ENCODE results near the gene ELF4.
A peak's percentile ranks its signal among the peaks of the same experiment; 100 is the strongest.

ELF4 gene

DNA sequence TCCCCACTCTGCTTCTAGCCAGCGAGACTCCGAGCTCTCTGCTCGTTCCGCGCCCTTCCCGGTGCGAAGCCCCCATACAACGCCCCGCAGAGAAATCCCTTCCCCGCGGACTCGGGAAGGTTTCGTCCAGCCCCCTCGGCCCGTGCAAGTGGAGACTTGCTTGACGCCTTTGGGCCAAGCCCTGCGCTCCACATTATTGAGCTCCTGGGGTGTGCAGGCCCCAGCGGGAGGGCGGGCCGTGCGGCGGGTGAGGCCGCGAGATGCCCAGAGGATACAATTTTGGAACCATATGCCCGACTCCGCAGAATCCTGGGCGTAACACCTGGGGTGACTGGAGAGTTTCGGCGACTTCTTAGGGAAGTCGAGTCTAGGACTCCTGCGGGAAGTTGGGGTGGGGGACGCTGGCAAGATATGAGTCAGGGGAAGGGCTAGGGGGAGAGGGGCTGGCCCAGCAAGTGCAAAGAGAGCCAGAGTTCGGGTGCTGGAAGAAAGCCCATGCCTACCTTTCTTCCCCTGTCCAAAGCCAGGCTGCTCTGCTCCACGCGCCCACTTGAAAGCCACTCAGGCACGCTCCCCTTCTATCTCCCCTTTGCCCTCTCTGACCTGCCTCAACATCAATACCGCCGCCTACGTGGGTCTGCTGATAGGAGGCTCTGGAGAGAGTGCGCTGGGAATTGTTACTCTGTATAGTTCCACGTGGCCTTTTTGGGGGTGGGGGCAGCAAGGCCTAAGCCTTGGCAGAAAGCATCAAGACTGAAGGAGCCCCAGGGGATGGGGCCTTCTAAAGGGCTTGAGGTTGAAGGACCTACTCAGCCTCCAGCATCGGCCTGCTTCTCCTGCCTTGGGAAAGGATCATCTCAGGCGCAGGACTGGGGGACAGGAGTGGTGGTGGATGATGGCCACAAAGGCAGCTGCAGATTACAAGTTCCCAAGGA is 1.2 kb upstream of the ELF4 start:
- DNase-seq, result peak; percentile 3

DNA sequence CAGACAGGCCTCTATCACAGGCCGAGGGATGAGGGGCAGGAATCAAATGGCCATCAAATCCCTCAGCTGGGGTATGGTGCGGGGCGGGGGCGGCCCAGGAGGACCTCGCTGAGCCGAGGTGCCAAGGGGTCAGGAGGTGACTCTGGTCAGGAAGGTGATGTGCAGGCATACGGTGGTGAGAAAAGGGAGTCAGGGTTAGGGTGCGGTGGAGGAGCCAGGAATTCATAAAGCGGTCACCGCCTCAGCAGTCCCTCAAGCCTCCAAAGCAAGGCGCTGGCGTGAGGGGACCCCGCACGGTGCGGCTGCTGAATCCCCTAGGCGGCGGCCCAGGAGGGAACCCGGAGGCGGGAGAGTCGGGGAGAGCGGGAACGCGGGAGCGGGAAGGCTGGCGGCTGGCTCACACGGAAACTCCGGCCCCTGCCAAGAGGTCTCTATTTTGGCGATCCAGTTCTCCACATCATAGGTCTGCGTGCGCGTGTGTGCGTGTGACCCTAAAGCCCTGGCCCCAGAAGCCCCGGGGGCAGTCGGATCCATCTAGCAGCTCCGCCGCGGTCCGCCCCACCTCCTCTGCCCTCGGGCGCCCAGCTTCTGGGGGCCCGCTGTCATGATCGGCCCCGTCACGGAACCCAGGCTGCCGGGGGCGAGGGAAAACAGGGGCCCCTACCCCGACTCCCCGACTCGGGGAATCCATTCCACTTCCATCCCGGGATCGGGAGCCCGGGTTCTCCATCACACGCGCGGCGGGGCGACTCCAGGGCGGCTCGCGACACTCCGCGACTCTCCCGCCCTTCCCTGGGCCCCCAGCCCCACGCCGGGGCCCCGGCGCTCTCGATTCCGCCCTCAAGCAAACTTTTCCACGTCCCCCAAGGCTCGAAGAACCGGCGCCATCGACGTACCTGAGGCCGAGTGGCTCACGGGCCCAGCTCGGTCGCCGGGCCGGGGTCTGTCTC is 593 bp downstream of the ELF4 start:
- no peak for DNase-seq

DNA sequence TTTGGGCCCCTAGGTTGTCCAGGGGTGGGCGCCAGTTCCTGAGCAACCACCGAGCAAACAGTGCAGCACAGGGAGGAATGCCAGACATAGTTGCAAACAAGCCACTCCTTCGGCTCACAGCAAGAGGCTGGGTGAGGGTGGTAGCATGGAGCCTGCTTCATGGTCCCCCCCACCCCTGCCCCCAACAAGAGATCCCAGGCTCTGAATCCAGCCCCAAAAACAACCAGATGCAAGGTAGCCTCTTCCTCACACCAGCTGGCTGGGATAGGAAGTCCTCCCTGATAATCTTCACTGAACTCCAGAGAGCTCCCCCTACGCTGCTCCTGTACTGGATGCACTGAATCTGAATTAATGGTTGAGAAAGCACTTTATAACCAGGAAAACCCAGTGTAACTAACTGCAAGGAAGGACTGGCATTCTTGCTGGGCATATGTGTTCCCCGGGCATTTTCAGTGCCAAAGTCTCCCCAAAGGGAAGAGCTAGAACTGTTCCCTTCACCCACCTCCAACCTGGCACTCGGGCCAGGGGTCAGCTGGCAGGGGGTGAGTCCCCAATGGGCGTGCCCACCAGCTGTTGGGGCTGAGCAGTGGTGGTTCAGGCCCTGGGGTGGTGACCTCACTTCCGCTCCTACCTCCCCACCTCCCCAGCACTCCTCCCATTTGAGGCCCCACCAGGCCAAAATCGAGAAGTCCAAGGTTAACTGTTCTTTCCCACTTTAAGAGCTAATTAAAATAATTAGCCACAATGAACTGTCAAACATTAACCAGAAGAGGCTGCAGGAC is 1.5 kb downstream of the ELF4 start:
- DNase-seq, result no peak

DNA sequence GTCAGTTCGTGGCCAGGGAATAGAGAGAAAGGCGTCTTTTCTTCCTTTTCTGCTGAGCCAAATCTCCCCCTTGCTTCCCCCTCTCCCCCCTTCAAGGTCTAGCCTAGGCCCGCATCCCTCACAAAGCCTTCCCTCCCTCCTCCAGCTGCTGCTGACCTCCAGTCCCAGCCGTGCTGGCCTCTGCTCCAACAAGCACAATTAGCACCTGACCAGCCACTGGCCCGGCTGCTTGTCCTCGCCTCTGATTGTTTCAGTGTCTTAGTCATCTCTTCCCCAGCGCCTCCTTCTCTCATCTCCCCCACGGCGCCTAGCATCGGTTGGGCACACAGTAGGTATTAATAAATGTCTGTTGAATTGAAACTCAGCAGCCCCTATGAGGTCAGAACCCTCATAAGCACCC is 4.2 kb downstream of the ELF4 start:
- no peak for DNase-seq

DNA sequence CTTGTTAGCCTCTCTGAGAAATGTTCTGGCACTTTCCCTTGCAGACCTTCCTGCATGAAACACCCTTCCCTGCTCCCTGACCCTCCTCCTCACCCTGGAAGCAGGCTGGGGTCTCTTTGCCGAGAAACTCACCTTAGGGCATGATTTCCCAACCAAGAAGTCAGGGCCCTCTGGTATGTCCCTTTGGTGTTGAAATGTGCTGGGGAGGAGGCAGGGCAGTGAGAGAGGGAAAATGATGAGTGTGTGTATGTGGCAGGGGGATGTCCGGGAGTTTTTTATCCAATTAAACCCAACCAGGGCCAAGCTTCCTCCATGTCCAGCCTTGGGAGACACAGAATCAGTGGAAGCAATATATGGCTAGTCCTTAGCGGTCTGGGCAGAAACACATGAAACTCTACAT is 5.1 kb downstream of the ELF4 start:
- DNase-seq, result no peak

DNA sequence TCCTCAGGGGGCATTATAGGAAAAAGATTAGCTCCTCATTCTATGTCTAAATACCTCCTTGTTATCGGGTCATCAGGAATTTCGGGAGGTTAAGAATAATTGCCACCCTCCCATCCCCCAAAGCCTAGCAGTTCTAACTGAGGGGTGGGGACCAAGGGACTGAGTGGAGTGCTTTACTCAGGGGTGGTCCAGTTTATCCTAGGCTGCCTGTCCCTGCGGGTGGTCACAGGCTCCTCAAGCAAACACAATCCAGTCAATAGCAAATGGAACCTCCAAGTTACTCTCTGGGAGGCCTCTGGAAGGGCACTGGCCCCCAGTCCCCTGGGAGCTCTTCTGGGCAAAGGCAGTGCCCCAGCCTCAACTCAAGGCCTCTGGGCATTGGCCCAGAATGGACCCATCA is 6.7 kb downstream of the ELF4 start:
- DNase-seq, result no peak

DNA sequence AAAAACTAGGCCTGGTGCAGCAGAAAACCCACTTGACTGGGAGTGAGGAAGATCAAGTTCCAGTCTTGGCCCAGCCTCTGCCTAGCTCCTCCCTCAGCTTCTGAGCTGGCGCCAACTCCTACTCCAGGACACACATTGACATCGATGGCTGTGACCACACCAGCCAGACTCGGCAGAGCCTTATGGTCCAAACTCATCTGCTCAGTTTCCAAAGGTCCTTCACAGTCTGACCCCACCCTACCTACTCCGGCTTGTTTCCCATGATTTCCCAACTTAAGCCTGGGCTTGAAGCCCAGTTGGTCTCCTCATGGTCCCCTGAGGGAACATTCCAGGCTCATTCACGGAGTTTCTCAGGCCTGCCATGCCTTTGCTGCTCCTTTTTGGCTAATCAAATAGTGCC is 10.1 kb downstream of the ELF4 start:
- DNase-seq, result no peak

DNA sequence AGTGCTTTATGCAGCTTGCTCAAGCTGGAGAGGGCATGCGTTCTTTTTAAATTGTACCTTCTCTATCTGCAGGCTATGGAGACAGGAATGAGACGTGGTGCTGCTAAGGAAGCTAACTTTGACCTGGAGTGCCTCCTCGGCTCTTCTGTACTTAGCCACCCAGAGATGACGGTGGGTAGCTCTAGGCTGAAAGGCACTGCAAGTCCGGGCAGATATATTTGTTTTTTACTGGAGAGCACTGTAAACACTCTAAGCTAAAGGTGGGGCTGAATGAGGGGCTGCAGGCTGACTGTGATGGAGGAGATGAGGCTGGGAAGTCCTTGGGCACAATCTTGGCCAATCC is 12.1 kb downstream of the ELF4 start:
- DNase-seq, result no peak

DNA sequence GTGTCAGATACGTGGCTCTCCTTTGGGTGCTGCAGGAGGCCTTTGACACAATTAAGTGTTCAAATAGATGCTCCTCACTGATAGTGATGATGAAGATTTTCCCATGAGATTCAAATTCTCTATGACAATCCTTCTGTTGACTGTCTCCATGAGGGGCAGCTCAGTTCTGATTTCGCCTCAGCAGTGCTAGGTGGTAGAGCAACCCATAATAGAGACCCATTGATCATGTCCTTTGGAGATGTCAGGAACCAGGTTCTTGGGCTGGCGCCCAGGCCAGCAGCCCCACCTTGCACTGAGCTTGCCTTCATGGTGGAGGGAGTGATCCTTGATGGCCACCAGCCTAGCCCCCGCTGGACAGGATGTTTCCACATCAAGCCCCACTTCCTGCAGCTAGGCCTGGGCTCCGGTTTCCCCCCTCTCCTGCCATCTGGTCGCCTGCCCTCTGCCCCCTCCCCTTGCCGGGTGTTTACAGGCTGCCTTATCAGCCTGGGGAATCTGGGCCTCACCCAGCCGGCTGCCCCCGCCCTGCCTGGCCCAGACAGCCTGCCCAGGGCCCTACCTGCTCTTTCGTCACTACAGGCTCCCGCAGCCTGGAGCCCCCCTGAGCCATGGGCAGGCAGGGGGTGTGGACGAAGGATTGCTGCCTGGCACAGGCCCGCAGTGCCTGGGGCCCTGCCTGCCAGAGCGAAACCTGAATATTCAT is 12.6 kb downstream of the ELF4 start:
- no peak for DNase-seq

DNA sequence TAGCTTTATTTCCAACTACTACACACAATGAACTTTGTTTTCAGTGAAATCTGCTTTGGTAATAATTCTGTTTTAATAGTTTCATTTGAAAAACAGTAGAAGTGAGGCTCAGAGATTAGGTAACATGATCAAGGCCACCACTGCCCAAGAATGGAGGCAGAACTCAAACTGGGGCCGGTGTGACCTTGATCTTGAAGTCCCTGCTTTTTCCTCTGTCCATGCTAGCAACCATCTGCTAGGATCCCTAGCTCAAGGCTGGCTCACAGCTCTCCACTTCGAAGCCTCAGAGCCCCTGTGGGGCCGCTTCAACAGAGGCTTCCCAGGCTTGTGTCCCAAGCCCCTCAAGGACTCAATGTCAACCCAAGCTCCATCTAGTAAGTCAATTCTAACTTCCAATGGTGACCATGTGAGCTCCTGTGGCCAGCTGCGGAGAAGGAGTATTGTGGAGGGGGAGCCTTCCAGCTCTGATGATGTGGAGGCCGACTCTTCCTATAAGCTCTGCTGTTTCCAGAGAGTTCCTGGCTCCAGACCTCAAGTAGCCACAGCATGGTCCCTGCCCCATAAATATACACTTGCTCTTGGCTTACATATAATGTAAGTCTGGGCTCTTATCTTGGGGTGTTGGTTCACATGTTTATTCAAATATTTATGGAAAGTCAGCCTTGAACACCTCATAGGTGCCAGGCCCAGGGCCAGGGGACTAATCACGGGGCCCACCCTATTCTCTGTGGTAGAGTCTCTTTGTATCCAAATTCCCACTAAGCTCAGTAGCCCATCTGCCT is 14.9 kb downstream of the ELF4 start:
- DNase-seq, result no peak

DNA sequence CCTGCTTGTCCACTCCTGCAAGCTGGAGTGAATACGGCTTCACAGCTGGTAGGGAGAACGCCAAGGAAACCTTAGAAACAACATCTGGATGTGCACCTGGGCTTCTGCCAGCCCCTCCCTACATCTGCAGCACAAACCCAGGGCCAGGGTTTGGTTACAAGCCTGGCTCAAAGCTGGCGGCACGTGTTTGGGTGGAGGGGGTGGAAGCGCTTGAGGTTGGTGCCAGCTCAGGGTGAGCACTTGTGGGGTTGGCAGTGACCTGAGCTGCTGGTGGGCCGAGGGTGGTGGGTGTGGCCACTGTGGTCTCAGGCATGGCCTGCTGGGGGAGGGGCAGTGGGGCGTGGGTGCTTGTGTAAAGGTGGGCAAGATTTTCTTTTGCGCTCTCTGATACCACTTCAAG is 15.6 kb downstream of the ELF4 start:
- no peak for DNase-seq

DNA sequence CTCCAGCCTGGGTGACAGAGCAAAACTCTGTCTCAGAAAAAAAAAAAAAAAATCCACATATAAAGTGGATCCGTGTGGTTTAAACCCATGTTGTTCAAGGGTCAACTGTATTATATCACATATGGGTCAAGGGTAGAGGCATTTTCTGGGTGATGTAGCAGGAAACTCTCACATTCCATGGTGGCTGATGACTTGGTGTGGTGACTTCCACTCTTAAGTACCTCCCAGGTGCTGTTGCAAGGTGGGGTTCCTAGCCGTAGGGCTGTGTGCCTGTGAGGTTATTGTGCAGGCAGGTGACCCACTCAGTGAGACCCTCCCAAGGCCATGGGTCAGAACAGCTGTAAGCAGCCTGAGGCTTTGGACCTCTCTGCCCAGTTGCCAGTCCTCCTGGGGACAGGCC is 17.0 kb downstream of the ELF4 start:
- no peak for DNase-seq

DNA sequence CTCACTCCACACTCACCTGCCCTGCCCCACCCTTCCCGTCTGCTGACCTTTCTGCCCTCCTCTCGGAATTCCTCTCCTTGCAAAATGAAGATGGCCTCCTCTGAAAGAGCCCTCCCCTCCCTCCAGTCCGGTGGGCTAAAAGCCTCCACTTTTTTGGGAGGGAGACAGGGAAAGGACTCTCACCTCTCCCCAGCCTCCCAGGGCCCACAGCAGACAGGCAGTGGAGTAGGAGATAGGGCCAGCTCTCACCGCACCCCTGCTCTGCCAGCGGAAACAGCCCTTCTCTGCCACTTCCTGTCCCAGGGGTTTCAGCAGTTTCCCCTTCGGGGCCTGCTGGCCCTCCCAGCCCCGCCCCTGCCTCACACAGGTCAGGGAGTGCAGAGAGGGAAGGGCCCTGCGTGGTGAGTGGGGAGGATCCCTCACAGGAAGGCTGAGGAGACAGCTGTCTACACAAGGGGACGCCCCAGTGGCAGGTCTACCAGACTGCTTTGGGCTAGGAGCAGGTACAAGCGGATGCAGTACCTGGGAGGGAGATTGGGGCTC is 18.2 kb downstream of the ELF4 start:
- no peak for DNase-seq

DNA sequence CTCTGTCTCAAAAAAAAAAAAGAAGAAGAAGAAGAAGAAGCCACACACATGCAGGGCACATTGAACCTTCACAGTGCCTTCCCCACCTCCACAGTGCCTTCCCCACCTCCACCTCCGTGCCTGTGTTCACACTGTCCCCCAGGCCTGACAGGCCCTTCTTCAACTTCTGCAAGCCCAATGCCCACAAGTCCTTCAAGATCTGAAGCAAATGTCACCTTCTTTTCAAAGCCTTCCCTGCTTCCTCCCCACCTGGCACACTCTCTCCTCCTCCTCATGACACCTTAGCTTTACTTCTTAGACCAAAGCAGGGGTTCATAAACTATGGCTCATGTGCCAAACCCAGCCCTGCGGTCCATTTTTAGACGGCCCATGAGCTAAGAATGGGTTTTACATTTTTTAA is 19.9 kb downstream of the ELF4 start:
- DNase-seq, result no peak

DNA sequence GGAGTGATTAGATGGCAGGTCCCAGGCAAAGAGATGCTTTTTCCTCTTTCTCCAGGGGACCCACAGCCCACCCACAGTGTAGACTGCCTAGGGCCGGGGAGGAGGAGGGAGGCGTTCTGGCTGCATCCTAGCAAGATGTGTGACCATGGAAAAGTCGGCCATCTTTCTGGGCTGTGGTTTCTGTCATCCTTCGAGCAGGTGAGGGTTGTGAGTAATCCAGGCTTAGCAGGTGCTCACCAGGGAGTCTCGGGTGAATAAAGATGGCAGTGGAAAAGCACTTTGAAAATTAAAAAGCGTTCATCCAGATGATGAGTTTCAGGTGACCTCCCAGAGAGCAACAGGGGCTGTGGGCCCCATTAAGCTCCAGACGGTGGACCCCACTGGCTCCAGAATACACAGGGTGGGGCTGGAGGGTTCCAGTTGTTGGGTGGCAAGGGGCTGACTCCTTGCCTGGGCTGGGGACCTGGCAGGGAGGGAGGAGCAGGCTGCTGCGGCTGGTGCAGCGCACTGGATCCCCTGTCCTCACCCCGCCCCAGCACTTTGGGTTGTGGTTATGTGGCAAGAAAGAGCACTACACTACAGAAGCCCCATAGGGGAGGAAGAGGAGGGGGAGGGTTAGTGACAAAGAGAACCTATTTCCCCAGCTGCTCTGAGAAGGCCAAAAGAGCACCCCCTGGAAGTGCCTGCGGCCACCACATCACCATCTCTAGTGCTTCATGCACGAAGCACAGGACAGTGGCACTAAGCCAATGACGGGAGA is 23.7 kb downstream of the ELF4 start:
- no peak for DNase-seq

DNA sequence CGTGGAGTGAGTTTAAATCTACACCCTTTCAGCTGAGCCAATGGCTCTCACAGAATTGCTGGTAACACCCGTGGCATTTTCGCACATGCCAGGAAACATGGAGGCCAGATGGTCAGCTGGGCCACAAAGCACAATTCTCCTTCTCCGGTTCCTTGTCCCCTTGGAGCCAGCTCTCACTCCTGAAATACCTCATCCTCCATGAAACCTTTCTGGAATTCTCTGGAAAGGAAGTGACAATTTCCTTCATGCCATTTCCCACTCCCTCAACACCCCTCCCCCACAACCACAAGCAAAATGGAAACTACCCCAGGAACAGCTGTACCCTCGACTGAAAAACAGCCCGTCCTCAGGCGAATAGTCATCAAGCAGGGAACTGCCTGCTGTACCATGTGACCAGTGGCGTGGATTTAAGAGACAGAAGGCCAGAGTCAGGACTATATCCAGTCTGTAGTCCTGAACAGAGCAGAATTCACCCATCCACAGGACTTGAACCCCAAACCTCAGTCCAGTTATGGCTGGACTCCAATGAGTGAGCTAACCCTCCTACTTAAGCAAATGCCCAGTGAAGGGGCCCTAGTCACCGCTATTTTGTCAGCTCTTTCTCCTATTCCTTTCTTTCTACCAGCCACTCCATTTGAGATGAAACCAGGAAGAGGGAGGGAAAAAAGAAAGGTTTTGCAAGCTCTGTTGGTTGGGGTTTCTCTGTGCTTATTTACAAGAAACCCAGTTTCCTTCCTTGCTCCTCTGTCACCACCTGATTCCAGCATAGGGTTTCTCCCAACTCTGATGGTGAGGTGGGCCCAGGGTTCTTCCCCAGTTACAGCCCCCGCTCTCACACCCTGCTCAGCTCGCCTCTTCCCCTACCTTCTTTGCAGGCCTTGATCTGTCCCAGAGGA is 24.5 kb downstream of the ELF4 start:
- no peak for DNase-seq

DNA sequence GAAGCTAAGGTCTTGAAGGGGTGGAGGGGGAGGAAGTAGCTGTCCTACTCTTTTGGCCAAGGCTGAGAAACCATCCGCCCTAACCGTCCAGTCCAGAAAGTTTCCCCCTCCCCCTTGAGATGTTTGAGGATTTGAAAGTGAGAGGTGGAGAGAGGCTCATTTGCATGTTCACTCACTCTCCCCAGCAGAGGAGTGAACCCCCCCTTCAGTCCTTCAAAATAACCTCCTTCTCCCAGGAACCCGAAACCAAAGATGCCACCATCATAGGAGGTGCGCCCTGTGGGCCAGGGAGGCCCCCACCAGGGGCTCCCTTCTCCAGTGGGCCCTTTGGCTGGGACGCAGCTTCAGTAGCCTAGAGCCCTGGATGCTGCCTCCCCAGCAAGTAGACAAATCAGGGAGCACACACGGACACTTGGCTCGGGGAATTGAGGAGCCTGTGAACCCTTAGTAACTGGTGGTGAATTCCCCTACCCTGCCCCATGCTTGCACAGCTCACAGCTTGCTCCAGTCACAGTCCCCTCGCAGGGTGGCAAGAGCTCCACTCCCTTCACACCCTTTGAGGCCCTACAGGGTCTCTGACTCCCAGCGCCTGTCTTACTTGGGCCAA is 25.6 kb downstream of the ELF4 start:
- DNase-seq, result no peak

DNA sequence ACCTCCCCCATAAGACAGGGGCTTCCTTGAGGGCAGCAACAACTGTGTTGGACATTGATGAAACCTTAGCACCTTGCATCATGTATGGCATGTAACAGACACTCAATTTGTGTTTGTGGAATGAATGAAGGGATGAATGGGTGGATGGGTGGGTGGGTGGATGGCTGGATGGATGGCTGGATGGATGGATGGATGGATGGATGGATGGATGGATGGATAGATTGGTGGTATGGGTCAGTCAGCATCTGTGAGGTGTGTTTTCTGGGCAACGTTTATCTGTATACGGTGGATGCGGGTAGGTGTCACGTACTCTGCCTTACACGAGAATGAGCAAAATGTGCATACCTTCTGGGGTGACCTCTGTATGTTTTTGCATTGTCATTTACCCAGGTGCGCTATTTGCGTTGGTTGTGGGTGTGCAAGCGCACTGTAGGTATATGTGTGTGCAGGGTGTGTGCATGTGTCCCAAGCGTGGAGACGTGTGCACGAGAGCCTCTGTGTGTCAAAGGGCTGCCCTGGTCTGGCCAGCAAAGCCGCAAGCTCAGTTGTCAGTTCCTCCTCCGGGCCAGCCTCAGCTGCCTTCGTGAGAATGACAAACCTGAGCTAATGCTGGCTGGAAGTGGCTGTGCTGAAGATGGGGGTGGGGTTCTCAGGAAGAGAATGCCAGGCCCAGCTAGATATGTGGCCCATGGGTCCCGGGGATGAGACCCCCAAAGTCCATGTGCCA is 26.5 kb downstream of the ELF4 start:
- no peak for DNase-seq

All from cortex of kidney (tissue), 1 donor.